GM23338 (cell line): ENCODE data around the gene LY86. TPM values are rescaled to one million over a fixed set of nuclear protein-coding genes. Genes with fewer than 3 reads are reported as not detected.

Experiments
- ATAC-seq: fragments of 200-7000 bp; cut with Tn5 transposase; 3 replicates; pipeline ENCODE4 v1.9.1; 2020
- DNase-seq: peaks from one replicate; pipeline ENCODE4 v3.0.0-alpha.2; 2015; ENCODE audit warnings: low spot score
- H2AFZ ChIP-seq: fragments of 200-600 bp; sonication (generic); 2 replicates; pipeline ENCODE4 v1.8.0; 2016; ENCODE audit warnings: antibody characterized with exemption, mild to moderate bottlenecking, moderate library complexity
- H3F3A ChIP-seq: fragments of 200-600 bp; sonication (generic); replicated peaks from 2 replicates; pipeline ENCODE4 v1.8.0; 2017; ENCODE audit warnings: antibody characterized with exemption, mixed run types, low read depth
- H3K27ac ChIP-seq: fragments of 200-600 bp; sonication (generic); 2 replicates; pipeline ENCODE4 v1.6.1; 2016; ENCODE audit warnings: low read depth
- H3K27me3 ChIP-seq: fragments of 200-600 bp; sonication (generic); 2 replicates; pipeline ENCODE4 v1.8.0; 2016; ENCODE audit warnings: mild to moderate bottlenecking, mixed run types, moderate library complexity; ENCODE audit not compliant: insufficient read depth
- H3K36me3 ChIP-seq: fragments of 200-600 bp; sonication (generic); 2 replicates; pipeline ENCODE4 v1.8.0; 2016; ENCODE audit warnings: mild to moderate bottlenecking; ENCODE audit not compliant: insufficient read depth
- H3K4me1 ChIP-seq: fragments of 200-600 bp; sonication (generic); 2 replicates; pipeline ENCODE4 v1.8.0; 2016; ENCODE audit warnings: mild to moderate bottlenecking, moderate library complexity; ENCODE audit not compliant: insufficient read depth
- H3K4me2 ChIP-seq: fragments of 200-600 bp; sonication (generic); 2 replicates; pipeline ENCODE4 v1.7.1; 2017; ENCODE audit warnings: mixed run types
- H3K4me3 ChIP-seq: fragments of 200-600 bp; sonication (generic); 2 replicates; pipeline ENCODE4 v1.6.1; 2016; ENCODE audit warnings: mixed run types
- H3K79me2 ChIP-seq: fragments of 200-600 bp; sonication (generic); replicated peaks from 2 replicates; pipeline ENCODE4 v1.8.0; 2017; ENCODE audit warnings: mild to moderate bottlenecking; ENCODE audit not compliant: insufficient read depth
- H3K9me2 ChIP-seq: fragments of 200-600 bp; sonication (generic); 2 replicates; pipeline ENCODE4 v1.8.0; 2017; ENCODE audit not compliant: insufficient read depth
- H4K20me1 ChIP-seq: fragments of 200-600 bp; sonication (generic); replicated peaks from 2 replicates; pipeline ENCODE4 v1.8.0; 2017; ENCODE audit warnings: mild to moderate bottlenecking; ENCODE audit not compliant: insufficient read depth
- H3K27ac Mint-ChIP-seq: 2 replicates; pipeline ENCODE4 v1.8.0; 2020; ENCODE audit warnings: inconsistent platforms, mild to moderate bottlenecking, moderate library complexity, mixed read lengths
- H3K27me3 Mint-ChIP-seq: 3 replicates; pipeline ENCODE4 v1.8.0; 2022; ENCODE audit warnings: low read depth, mild to moderate bottlenecking, moderate library complexity, mixed read lengths, inconsistent platforms; ENCODE audit not compliant: insufficient read depth, poor library complexity
- H3K36me3 Mint-ChIP-seq: 3 replicates; pipeline ENCODE4 v1.8.0; 2021; ENCODE audit warnings: low read depth, mild to moderate bottlenecking, inconsistent platforms, moderate library complexity, mixed read lengths
- H3K4me1 Mint-ChIP-seq: 3 replicates; pipeline ENCODE4 v1.8.0; 2020; ENCODE audit warnings: mild to moderate bottlenecking, inconsistent platforms, mixed read lengths
- H3K4me3 Mint-ChIP-seq: 3 replicates; pipeline ENCODE4 v1.8.0; 2021; ENCODE audit warnings: moderate library complexity, mild to moderate bottlenecking, inconsistent platforms, mixed read lengths
- H3K9me3 Mint-ChIP-seq: 3 replicates; pipeline ENCODE4 v1.8.0; 2020; ENCODE audit warnings: moderate library complexity, mild to moderate bottlenecking, inconsistent platforms, mixed read lengths
- CREB1 ChIP-seq: fragments of 250-450 bp; sonication (Bioruptor Pico); IDR thresholded peaks from 2 replicates; pipeline ENCODE4 v1.5.0; 2020; ENCODE audit warnings: low read depth, mild to moderate bottlenecking, moderate library complexity
- CTCF ChIP-seq, 2 experiments: fragments of 200-600 bp in 1 of 2; sonication (generic) in 1 of 2; conservative IDR thresholded peaks; 2 replicates each; pipeline versions ENCODE4 v1.5.1 to v1.6.1; 2016 to 2017; ENCODE audit warnings: antibody characterized with exemption in 2 of 2, low read depth in 2 of 2, mild to moderate bottlenecking in 2 of 2, moderate library complexity in 1 of 2
- EZH2 ChIP-seq: fragments of 200-600 bp; sonication (generic); IDR thresholded peaks from one replicate; pipeline ENCODE4 v1.8.0; 2017; ENCODE audit warnings: antibody characterized with exemption, mild to moderate bottlenecking, low read depth; ENCODE audit not compliant: unreplicated experiment
- EZH2phosphoT487 ChIP-seq: fragments of 200-600 bp; sonication (generic); IDR thresholded peaks from one replicate; pipeline ENCODE4 v1.8.1; 2018; ENCODE audit warnings: antibody characterized with exemption; ENCODE audit not compliant: unreplicated experiment
- JUNB ChIP-seq: IDR thresholded peaks from one replicate; pipeline ENCODE4 v1.6.1; 2016; ENCODE audit warnings: antibody characterized with exemption; ENCODE audit not compliant: unreplicated experiment
- NANOG ChIP-seq: IDR thresholded peaks from 2 replicates; pipeline ENCODE4 v1.6.1; 2016; ENCODE audit warnings: antibody characterized with exemption, borderline replicate concordance
- POLR2AphosphoS5 ChIP-seq: IDR thresholded peaks from 2 replicates; pipeline ENCODE4 v1.6.1; 2016; ENCODE audit warnings: antibody characterized with exemption, low read depth
- STAT1 ChIP-seq: IDR thresholded peaks from one replicate; pipeline ENCODE4 v1.6.1; 2016; ENCODE audit warnings: antibody characterized with exemption; ENCODE audit not compliant: unreplicated experiment
- ZNF114 ChIP-seq: fragments of 250-450 bp; sonication (Bioruptor Pico); IDR thresholded peaks from 2 replicates; pipeline ENCODE4 v1.5.0; 2020; ENCODE audit warnings: mild to moderate bottlenecking, moderate library complexity
- ZNF331 ChIP-seq: fragments of 250-450 bp; sonication (Bioruptor Pico); IDR thresholded peaks from 2 replicates; pipeline ENCODE4 v1.5.0; 2020; ENCODE audit warnings: low read depth, mild to moderate bottlenecking, moderate library complexity
- ZNF462 ChIP-seq: fragments of 250-450 bp; sonication (Bioruptor Pico); IDR thresholded peaks from 2 replicates; pipeline ENCODE4 v1.5.0; 2020; ENCODE audit warnings: mild to moderate bottlenecking, moderate library complexity
- polyA plus RNA-seq: library from polyadenylated mRNA; unstranded; fragments of >200 nt; fragmentation: Nextera tagmentation; extraction: Ambion mirVana; gene quantifications from 2 replicates; pipeline ENCODE4 v1.2.1, GENCODE V29; 2016
- total RNA-seq: library from RNA; depleted of rRNA; stranded (reverse); fragments of >200 nt; shearing (Covaris generic); gene quantifications from 2 replicates; pipeline ENCODE4 v1.2.3, GENCODE V29; 2014
- TF ChIP-seq, protein P1 (sequence below): IDR thresholded peaks from 2 replicates; pipeline ENCODE4 v1.6.1; 2016; ENCODE audit warnings: antibody characterized with exemption
- TF ChIP-seq, protein P2 (sequence below): IDR thresholded peaks from one replicate; pipeline ENCODE4 v1.6.1; 2018; ENCODE audit warnings: antibody characterized with exemption; ENCODE audit not compliant: unreplicated experiment

The LY86 gene
- total and polyA plus RNA-seq, 2 experiments from 2014 or later: 0.29 TPM; not detected in 1

- H3K27ac ChIP-seq: no peak overlapping the region
- Mint-ChIP-seq H3K27me3 (peaks cover 6% of the 10 kb centered on the region), H3K4me3 (no peak overlapping the region), H3K36me3 (no peaks in the 10 kb centered on the region), H3K9me3 (no peaks in the 10 kb centered on the region), H3K27ac (no peak overlapping the region), H3K4me1 (peaks cover 33% of the 10 kb centered on the region)
- 0 out of 2 replicates have a peak overlapping the region, but pooled peaks have one; percentile 40 for H3K4me2 ChIP-seq
- H3K4me1 ChIP-seq: peaks cover 12% of the 10 kb centered on the region; the same call in 1 of the 2 replicates
- no peak for TF ChIP-seq ZNF462 (CRISPR knock-in tag)
- no peak for TF ChIP-seq ZNF331 (CRISPR knock-in tag)
- no peak for TF ChIP-seq ZNF114 (CRISPR knock-in tag)
- no peak for TF ChIP-seq NANOG
- TF ChIP-seq, protein P1, sequence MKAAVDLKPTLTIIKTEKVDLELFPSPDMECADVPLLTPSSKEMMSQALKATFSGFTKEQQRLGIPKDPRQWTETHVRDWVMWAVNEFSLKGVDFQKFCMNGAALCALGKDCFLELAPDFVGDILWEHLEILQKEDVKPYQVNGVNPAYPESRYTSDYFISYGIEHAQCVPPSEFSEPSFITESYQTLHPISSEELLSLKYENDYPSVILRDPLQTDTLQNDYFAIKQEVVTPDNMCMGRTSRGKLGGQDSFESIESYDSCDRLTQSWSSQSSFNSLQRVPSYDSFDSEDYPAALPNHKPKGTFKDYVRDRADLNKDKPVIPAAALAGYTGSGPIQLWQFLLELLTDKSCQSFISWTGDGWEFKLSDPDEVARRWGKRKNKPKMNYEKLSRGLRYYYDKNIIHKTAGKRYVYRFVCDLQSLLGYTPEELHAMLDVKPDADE: no peak
- no peak for TF ChIP-seq JUNB
- no peak for TF ChIP-seq EZH2phosphoT487
- TF ChIP-seq EZH2: no peak
- no peak for TF ChIP-seq POLR2AphosphoS5
- no peak for TF ChIP-seq STAT1
- no peak for TF ChIP-seq CREB1
- TF ChIP-seq CTCF (conservative IDR thresholded peaks at IDR 0.05; ENCODE audit: low read depth in 2 of 2): no peak
- TF ChIP-seq, protein P2, sequence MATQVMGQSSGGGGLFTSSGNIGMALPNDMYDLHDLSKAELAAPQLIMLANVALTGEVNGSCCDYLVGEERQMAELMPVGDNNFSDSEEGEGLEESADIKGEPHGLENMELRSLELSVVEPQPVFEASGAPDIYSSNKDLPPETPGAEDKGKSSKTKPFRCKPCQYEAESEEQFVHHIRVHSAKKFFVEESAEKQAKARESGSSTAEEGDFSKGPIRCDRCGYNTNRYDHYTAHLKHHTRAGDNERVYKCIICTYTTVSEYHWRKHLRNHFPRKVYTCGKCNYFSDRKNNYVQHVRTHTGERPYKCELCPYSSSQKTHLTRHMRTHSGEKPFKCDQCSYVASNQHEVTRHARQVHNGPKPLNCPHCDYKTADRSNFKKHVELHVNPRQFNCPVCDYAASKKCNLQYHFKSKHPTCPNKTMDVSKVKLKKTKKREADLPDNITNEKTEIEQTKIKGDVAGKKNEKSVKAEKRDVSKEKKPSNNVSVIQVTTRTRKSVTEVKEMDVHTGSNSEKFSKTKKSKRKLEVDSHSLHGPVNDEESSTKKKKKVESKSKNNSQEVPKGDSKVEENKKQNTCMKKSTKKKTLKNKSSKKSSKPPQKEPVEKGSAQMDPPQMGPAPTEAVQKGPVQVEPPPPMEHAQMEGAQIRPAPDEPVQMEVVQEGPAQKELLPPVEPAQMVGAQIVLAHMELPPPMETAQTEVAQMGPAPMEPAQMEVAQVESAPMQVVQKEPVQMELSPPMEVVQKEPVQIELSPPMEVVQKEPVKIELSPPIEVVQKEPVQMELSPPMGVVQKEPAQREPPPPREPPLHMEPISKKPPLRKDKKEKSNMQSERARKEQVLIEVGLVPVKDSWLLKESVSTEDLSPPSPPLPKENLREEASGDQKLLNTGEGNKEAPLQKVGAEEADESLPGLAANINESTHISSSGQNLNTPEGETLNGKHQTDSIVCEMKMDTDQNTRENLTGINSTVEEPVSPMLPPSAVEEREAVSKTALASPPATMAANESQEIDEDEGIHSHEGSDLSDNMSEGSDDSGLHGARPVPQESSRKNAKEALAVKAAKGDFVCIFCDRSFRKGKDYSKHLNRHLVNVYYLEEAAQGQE: no peak
- no peak overlapping the region for H3K4me3 ChIP-seq
- no peak for DNase-seq
- H3K79me2 ChIP-seq: no peaks in the 10 kb centered on the region
- no peaks in the 10 kb centered on the region for H4K20me1 ChIP-seq
- H2AFZ ChIP-seq: 0 out of 2 replicates have a peak overlapping the region, but pooled peaks have one; percentile 40
- no peaks in the 10 kb centered on the region for H3K36me3 ChIP-seq
- H3F3A ChIP-seq: no peaks in the 10 kb centered on the region
- ATAC-seq: peak; percentile 34
- no peaks in the 10 kb centered on the region for H3K9me2 ChIP-seq
- no peaks in the 10 kb centered on the region for H3K27me3 ChIP-seq
These were observed 90.3 kb downstream of the LY86 start for GRCh38 chr6:6678811-6679210.
